CD14-positive monocyte (primary cell): Measurements from ENCODE around the gene NLRP2B. TPM values are rescaled to one million over a fixed set of nuclear protein-coding genes. Genes with fewer than 3 reads are reported as not detected.

Experiments used
- DNase-seq, 3 donors: peaks; one replicate each; pipeline ENCODE4 v3.0.0-alpha.2; 2011 to 2022
- H2AFZ ChIP-seq: 2 replicates; pipeline ENCODE4 v1.6.0; 2012; ENCODE audit warnings: mild to moderate bottlenecking, low read depth, low read length, inconsistent platforms; ENCODE audit not compliant: insufficient read depth, poor library complexity, severe bottlenecking
- H3K27ac ChIP-seq, 2 donors: 1 replicate in 1 of 2; 2 replicates in 1 of 2; pipeline ENCODE4 v1.5.1; 2012 to 2013; ENCODE audit warnings: low read length in 2 of 2, control low read depth in 1 of 2, inconsistent platforms in 1 of 2, low read depth in 1 of 2, mild to moderate bottlenecking in 1 of 2
- H3K27me3 ChIP-seq, 2 donors: one replicate each; pipeline versions ENCODE4 v1.6.0 to v1.6.1; 2011 to 2013; ENCODE audit warnings: low read length in 2 of 2; ENCODE audit not compliant: control insufficient read depth in 2 of 2, insufficient read depth in 2 of 2
- H3K36me3 ChIP-seq, 2 donors: replicated peaks in 1 of 2; 1 replicate in 1 of 2; 2 replicates in 1 of 2; pipeline versions ENCODE4 v1.5.1 to v1.6.1; 2012 to 2013; ENCODE audit warnings: low read length in 2 of 2, control low read depth in 1 of 2, inconsistent platforms in 1 of 2, mild to moderate bottlenecking in 1 of 2; ENCODE audit not compliant: insufficient read depth in 2 of 2, control insufficient read depth in 1 of 2
- H3K4me1 ChIP-seq, 2 donors: 1 replicate in 1 of 2; 2 replicates in 1 of 2; pipeline versions ENCODE4 v1.5.1 to v1.6.1; 2012 to 2013; ENCODE audit warnings: low read length in 2 of 2, control low read depth in 1 of 2, inconsistent platforms in 1 of 2, mild to moderate bottlenecking in 1 of 2, moderate library complexity in 1 of 2; ENCODE audit not compliant: insufficient read depth in 2 of 2, control insufficient read depth in 1 of 2
- H3K4me2 ChIP-seq: replicated peaks from 2 replicates; pipeline ENCODE3; 2012; ENCODE audit warnings: low read length, moderate library complexity, mild to moderate bottlenecking; ENCODE audit not compliant: poor library complexity, severe bottlenecking; ENCODE audit errors: extremely low read depth
- H3K4me3 ChIP-seq, 3 experiments: fragments of 200-600 bp in 1 of 3; sonication (generic) in 1 of 3; replicated peaks in 1 of 3; 1 replicate in 2 of 3; 2 replicates in 1 of 3; pipeline ENCODE4 v1.5.1; 2011 to 2013; ENCODE audit warnings: low read length in 3 of 3, mild to moderate bottlenecking in 3 of 3, control low read depth in 2 of 3, low read depth in 2 of 3, inconsistent platforms in 1 of 3, moderate library complexity in 1 of 3
- H3K79me2 ChIP-seq: 2 replicates; pipeline ENCODE4 v1.6.0; 2012; ENCODE audit warnings: mild to moderate bottlenecking, control low read depth, inconsistent platforms, low read length, moderate library complexity; ENCODE audit not compliant: insufficient read depth
- H3K9ac ChIP-seq: 2 replicates; pipeline ENCODE4 v1.6.0; 2017; ENCODE audit warnings: low read length, mild to moderate bottlenecking; ENCODE audit not compliant: insufficient read depth, poor library complexity, severe bottlenecking
- H3K9me3 ChIP-seq, 2 donors: replicated peaks in 1 of 2; 1 replicate in 1 of 2; 2 replicates in 1 of 2; pipeline versions ENCODE4 v1.5.1 to v1.6.1; 2012 to 2013; ENCODE audit warnings: low read length in 2 of 2, control low read depth in 1 of 2; ENCODE audit not compliant: control insufficient read depth in 1 of 2, insufficient read depth in 1 of 2
- H4K20me1 ChIP-seq: 2 replicates; pipeline ENCODE4 v1.6.0; 2012; ENCODE audit warnings: mild to moderate bottlenecking, low read length, control low read depth, moderate library complexity; ENCODE audit not compliant: insufficient read depth
- H3K27ac Mint-ChIP-seq, 7 donors: one replicate each; pipeline ENCODE4 v1.8.0; 2020; ENCODE audit warnings: mild to moderate bottlenecking in 7 of 7, mixed read lengths in 7 of 7, moderate library complexity in 6 of 7, inconsistent platforms in 2 of 7
- H3K27me3 Mint-ChIP-seq, 3 donors: one replicate each; pipeline ENCODE4 v1.8.0; 2021 to 2022; ENCODE audit warnings: low read depth in 3 of 3, mild to moderate bottlenecking in 3 of 3, mixed read lengths in 3 of 3, moderate library complexity in 3 of 3, inconsistent platforms in 1 of 3
- H3K36me3 Mint-ChIP-seq, 2 donors: one replicate each; pipeline ENCODE4 v1.8.0; 2020; ENCODE audit warnings: mixed read lengths in 2 of 2, inconsistent platforms in 1 of 2, mild to moderate bottlenecking in 1 of 2
- H3K4me1 Mint-ChIP-seq: one replicate; pipeline ENCODE4 v1.8.0; 2020; ENCODE audit warnings: mild to moderate bottlenecking, mixed read lengths
- H3K4me3 Mint-ChIP-seq, 2 donors: one replicate each; pipeline ENCODE4 v1.8.0; 2020; ENCODE audit warnings: mild to moderate bottlenecking in 2 of 2, mixed read lengths in 2 of 2, moderate library complexity in 1 of 2
- H3K9me3 Mint-ChIP-seq, 7 donors: one replicate each; pipeline ENCODE4 v1.8.0; 2020 to 2022; ENCODE audit warnings: mixed read lengths in 7 of 7, mild to moderate bottlenecking in 6 of 7, moderate library complexity in 6 of 7, inconsistent platforms in 2 of 7
- CTCF ChIP-seq: fragments of 200-600 bp; IDR thresholded peaks from one replicate; pipeline ENCODE4 v1.8.0; 2022; ENCODE audit warnings: antibody characterized with exemption, mild to moderate bottlenecking
- WGBS: methylation state at CpG from one replicate; pipeline ENCODE4 v1.1.5; 2013; ENCODE audit warnings: missing lambda C conversion rate; ENCODE audit not compliant: insufficient coverage; 5-methylcytosine and 5-hydroxymethylcytosine counted together
- intact Hi-C, 2 donors: fragments of 100-400 bp; cut with micrococcal nuclease; formaldehyde crosslinking; loops; one replicate each; pipeline versions ENCODE4 v1.15.0 to v1.15.1; 2023
- polyA plus RNA-seq, 3 donors: library from polyadenylated mRNA; depleted of rRNA in 1 of 3; unstranded in 2 of 3; stranded (reverse) in 1 of 3; fragments of 300-500 nt in 2 of 3; fragments of >200 nt in 1 of 3; fragmentation: Illumina TruSeq in 2 of 3; gene quantifications; 1 replicate in 2 of 3; 2 replicates in 1 of 3; pipeline ENCODE4 v1.2.3, GENCODE V29; 2012 to 2021

Gene NLRP2B
- polyA plus RNA-seq, 3 donors = not detected

GRCh38 chrX:57674861-57675260, 5.2 kb downstream of the NLRP2B start:
- no peaks in the 10 kb centered on the region for H3K79me2 ChIP-seq
- Mint-ChIP-seq H3K4me3 (no peak overlapping the region), H3K36me3 (no peaks in the 10 kb centered on the region), H3K27ac (no peak overlapping the region), H3K9me3 (peaks cover 7 to 37% (median 18%) of the 10 kb centered on the region in 7 donors), H3K27me3 (peaks cover 0 to 1% (median 1%) of the 10 kb centered on the region in 3 donors), H3K4me1 (no peaks in the 10 kb centered on the region)
- H3K27ac ChIP-seq = no peak overlapping the region
- intact Hi-C loops = no loop called here
- no peak overlapping the region for H3K4me3 ChIP-seq
- H3K36me3 ChIP-seq = no peaks in the 10 kb centered on the region
- H2AFZ ChIP-seq = no peak overlapping the region
- WGBS = no CpG with 5 or more reads among the region's 5 CpGs
- peaks cover 11 to 25% of the 10 kb centered on the region in 2 donors for H3K9me3 ChIP-seq
- DNase-seq = no peak
- H3K27me3 ChIP-seq = no peaks in the 10 kb centered on the region
- TF ChIP-seq CTCF = no peak
- H3K4me2 ChIP-seq = no peak overlapping the region
- H3K9ac ChIP-seq = no peak overlapping the region
- H4K20me1 ChIP-seq = no peaks in the 10 kb centered on the region
- H3K4me1 ChIP-seq = no peaks in the 10 kb centered on the region

GRCh38 chrX:57669961-57670360, 10.1 kb downstream of the NLRP2B start:
- no peaks in the 10 kb centered on the region for H3K27me3 ChIP-seq
- Mint-ChIP-seq H3K9me3 (peaks cover 2 to 19% (median 8%) of the 10 kb centered on the region in 7 donors), H3K36me3 (no peaks in the 10 kb centered on the region), H3K27ac (no peak overlapping the region), H3K4me3 (no peak overlapping the region), H3K27me3 (peaks cover 0 to 3% (median 0%) of the 10 kb centered on the region in 3 donors), H3K4me1 (no peaks in the 10 kb centered on the region)
- H2AFZ ChIP-seq = no peak overlapping the region
- DNase-seq = no peak
- H3K4me3 ChIP-seq = no peak overlapping the region
- H3K4me2 ChIP-seq = no peak overlapping the region
- no CpG with 5 or more reads among the region's 1 CpG for WGBS
- intact Hi-C loops = no loop called here
- peaks cover 3 to 11% of the 10 kb centered on the region in 2 donors for H3K9me3 ChIP-seq
- H4K20me1 ChIP-seq = no peaks in the 10 kb centered on the region
- no peaks in the 10 kb centered on the region for H3K79me2 ChIP-seq
- H3K27ac ChIP-seq = no peak overlapping the region
- H3K4me1 ChIP-seq = no peaks in the 10 kb centered on the region
- H3K36me3 ChIP-seq = no peaks in the 10 kb centered on the region
- no peak for TF ChIP-seq CTCF
- no peak overlapping the region for H3K9ac ChIP-seq
